ENCODE results near the gene NOTCH3. TPM values are rescaled to one million over a fixed set of nuclear protein-coding genes. Genes with fewer than 3 reads are reported as not detected.

The NOTCH3 gene
- total and polyA plus RNA-seq, 2 of the 8 experiments (the other 6 are each of a cell fraction or from before 2014, with no cell fraction given), result 37.5 to 107 TPM

GRCh38 chr19:15173746-15174404 is 26.9 kb downstream of the NOTCH3 start:
- Histone ChIP-seq H3K79me2 (ENCODE audit: control insufficient read depth in 1 of 2, insufficient read depth in 2 of 2, low read length in 2 of 2) (no peaks in the 10 kb centered on the region), H3K9ac (replicated peaks in 1 of 4; ENCODE audit: extremely low read depth in 1 of 4, low read depth in 3 of 4, low read length in 3 of 4) (no peak overlapping the region), H3K27ac (ENCODE audit: low read depth, low read length) (no peak overlapping the region), H2BK15ac (ENCODE audit: low read length) (no peak overlapping the region), H3K36me3 (ENCODE audit: control insufficient read depth in 2 of 4, insufficient read depth in 4 of 4, low read length in 3 of 4) (peaks cover 9 to 54% (median 27%) of the 10 kb centered on the region in 4 experiments; a peak in 7 of 8 replicates), H3K4me1 (replicated peaks in 1 of 4; ENCODE audit: control insufficient read depth in 3 of 4, insufficient read depth in 4 of 4, low read length in 3 of 4) (peaks cover 0 to 5% (median 3%) of the 10 kb centered on the region in 4 experiments; a peak in 2 of 7 replicates), H2BK12ac (ENCODE audit: low read depth, low read length) (no peak overlapping the region), H2AK5ac (ENCODE audit: low read depth, low read length) (no peak overlapping the region), H3K14ac (ENCODE audit: insufficient read length) (no peak overlapping the region), H4K20me1 (replicated peaks in 1 of 2; ENCODE audit: control insufficient read depth in 1 of 2, insufficient read depth in 2 of 2, low read length in 2 of 2) (peaks cover 6 to 14% of the 10 kb centered on the region in 2 experiments), H2AFZ (ENCODE audit: low read length) (no peak overlapping the region), H3K4me2 (ENCODE audit: insufficient read depth in 1 of 2, low read depth in 2 of 2, low read length in 2 of 2) (no peak overlapping the region), H3K79me1 (ENCODE audit: low read depth, low read length) (no peaks in the 10 kb centered on the region), H2BK5ac (ENCODE audit: low read depth, low read length) (no peak overlapping the region), H3K56ac (replicated peaks; ENCODE audit: insufficient read length, low read depth, low read length) (no peak overlapping the region), H3K27me3 (replicated peaks in 1 of 4; ENCODE audit: control insufficient read depth in 3 of 4, extremely low read depth in 1 of 4, insufficient read depth in 3 of 4, low read length in 3 of 4) (no peaks in the 10 kb centered on the region), H3K9me3 (ENCODE audit: insufficient read depth in 2 of 2, low read depth in 1 of 2, low read length in 1 of 2) (no peaks in the 10 kb centered on the region), H2BK20ac (ENCODE audit: low read length) (no peak overlapping the region), H3K23me2 (ENCODE audit: low read depth, low read length) (peaks cover 3% of the 10 kb centered on the region; the same call in 1 of the 2 replicates), H4K8ac (ENCODE audit: extremely low read depth, insufficient read depth, low read length) (no peak overlapping the region), H4K5ac (ENCODE audit: insufficient read length, low read depth, low read length) (no peak overlapping the region), H3K4me3 (ENCODE audit: extremely low read depth in 1 of 4, insufficient read depth in 2 of 4, low read depth in 3 of 4, low read length in 4 of 4) (no peak overlapping the region), H3K4ac (replicated peaks; ENCODE audit: insufficient read length, low read depth, low read length) (no peak overlapping the region), H4K91ac (replicated peaks; ENCODE audit: insufficient read length, low read length) (no peak overlapping the region), H3K23ac (ENCODE audit: insufficient read length) (no peak overlapping the region), H2BK120ac (replicated peaks; ENCODE audit: low read depth, low read length) (no peak overlapping the region), H3K18ac (ENCODE audit: extremely low read depth, low read length) (no peak overlapping the region)
- DNase-seq (ENCODE audit: low read depth in 1 of 2, low spot score in 2 of 2), result no peak
- ChIA-PET CTCF (ENCODE audit: partially characterized antibody) (interaction anchor here (0.6 to 2.3 kb wide), 16 partner anchors 8 to 92 kb away, joined by 3 to 10 read pairs (median 4); partner anchors contain the start of gene OR1I1), POLR2A (ENCODE audit: partially characterized antibody) (interaction anchor here (1.0 to 1.1 kb wide), 2 partner anchors 11 to 17 kb away, joined by 3 to 4 read pairs; no protein-coding TSS in a partner anchor)
- 93% methylated on average over 37 of the region's 37 CpGs; no CpG with 5 or more reads in 1 of the 2 experiments for WGBS, 2 experiments (ENCODE audit: extremely low coverage in 1 of 2, insufficient coverage in 1 of 2, insufficient read length in 1 of 2, insufficient replicate concordance in 2 of 2, low coverage in 1 of 2, low lambda C conversion rate in 2 of 2, missing lambda C conversion rate in 1 of 2)
- no peak for FAIRE-seq
- TF ChIP-seq POU5F1 (IDR thresholded peaks at IDR 0.05; ENCODE audit: low read depth, low read length), result no peak
- peak in 1 of 2 experiments; percentile 22; a peak in 1 of 4 replicates for TF ChIP-seq RAD21 (IDR thresholded peaks at IDR 0.05 in 1 of 2, conservative IDR thresholded peaks at IDR 0.05 in 1 of 2; ENCODE audit: low read depth in 2 of 2, low read length in 2 of 2)
- TF ChIP-seq TAF7 (optimal IDR thresholded peaks at IDR 0.05; ENCODE audit: borderline replicate concordance, low read depth, low read length), result no peak
- TF ChIP-seq CHD2 (IDR thresholded peaks at IDR 0.05; ENCODE audit: low read length), result no peak
- TF ChIP-seq SAP30 (IDR thresholded peaks at IDR 0.05; ENCODE audit: insufficient read depth, insufficient replicate concordance, low read length), result no peak
- peak; percentile 34 to 60 (median 47) for TF ChIP-seq CTCF (IDR thresholded peaks at IDR 0.05; ENCODE audit: control extremely low read depth in 1 of 3, insufficient read depth in 1 of 3, low read depth in 1 of 3, low read length in 3 of 3)
- no peak for TF ChIP-seq NANOG (IDR thresholded peaks at IDR 0.05; ENCODE audit: insufficient read depth, low read depth, low read length, poor library complexity, severe bottlenecking)
- TF ChIP-seq SP1 (IDR thresholded peaks at IDR 0.05; ENCODE audit: low read depth, low read length), result no peak
- TF ChIP-seq CBX8 (IDR thresholded peaks at IDR 0.05; ENCODE audit: borderline replicate concordance, low read depth, low read length), result no peak

All from H1 (cell line).